Activated CD4-positive, alpha-beta T cell treated with anti-CD3 and anti-CD28 coated beads, Interleukin-2, amount 10 ng/mL, durations not matched to agents 7 days and 5 days (primary cell): ENCODE data around the gene DNM3. TPM values are rescaled to one million over a fixed set of nuclear protein-coding genes. Genes with fewer than 3 reads are reported as not detected.

Experiments
- CTCF ChIA-PET: fragments of 350-600 bp; sonication (Branson Sonifier 250); formaldehyde crosslinking; loops from one replicate; lab custom pipeline; 2021; ENCODE audit warnings: antibody characterized with exemption; lab: Charles Lee
- POLR2A ChIA-PET: fragments of 350-600 bp; sonication (Branson Sonifier 250); formaldehyde crosslinking; loops from one replicate; lab custom pipeline; 2021; ENCODE audit warnings: antibody characterized with exemption; lab: Charles Lee
- DNase-seq: peaks from one replicate; pipeline ENCODE4 v3.0.0-alpha.2; 2020
- H3K27ac Mint-ChIP-seq: one replicate; pipeline ENCODE4 v1.8.0; 2021; ENCODE audit warnings: mild to moderate bottlenecking, moderate library complexity, mixed read lengths
- H3K27me3 Mint-ChIP-seq: one replicate; pipeline ENCODE4 v1.8.0; 2021; ENCODE audit warnings: mixed read lengths
- H3K36me3 Mint-ChIP-seq: one replicate; pipeline ENCODE4 v1.8.0; 2021; ENCODE audit warnings: low read depth, mixed read lengths
- H3K4me1 Mint-ChIP-seq: one replicate; pipeline ENCODE4 v1.8.0; 2021; ENCODE audit warnings: mixed read lengths
- H3K4me3 Mint-ChIP-seq: one replicate; pipeline ENCODE4 v1.8.0; 2021; ENCODE audit warnings: mild to moderate bottlenecking, moderate library complexity, mixed read lengths
- H3K9me3 Mint-ChIP-seq: one replicate; pipeline ENCODE4 v1.8.0; 2021; ENCODE audit warnings: mixed read lengths
- total RNA-seq, 2 experiments: library from RNA; stranded (reverse); gene quantifications; one replicate each; pipeline ENCODE4 v1.2.3, GENCODE V29; 2021

Gene DNM3
- total RNA-seq, 2 experiments from 2014 or later = 2.1 TPM

DNA sequence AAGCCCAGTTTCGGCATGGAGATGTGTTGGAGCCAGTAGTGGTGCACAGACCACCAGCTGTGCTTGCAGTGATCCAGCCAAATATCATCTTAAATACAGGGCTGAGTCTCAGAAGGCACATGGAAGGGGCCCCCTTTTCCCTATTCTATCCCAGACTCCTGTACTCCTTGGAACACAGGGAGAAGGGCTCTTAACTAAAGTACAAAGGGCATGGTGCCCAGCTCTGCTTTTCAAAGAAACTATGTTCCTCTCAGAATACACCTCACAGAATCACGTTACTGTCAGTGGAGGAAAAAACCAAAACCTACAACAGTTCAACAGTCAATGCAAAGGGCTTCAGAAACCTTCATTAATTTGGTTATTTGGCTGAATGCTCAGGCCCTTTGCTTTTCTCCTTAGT lies 398.6 kb downstream of the DNM3 start:
- no peak overlapping the region for H3K4me3 Mint-ChIP-seq
- CTCF ChIA-PET = interaction anchor here (1.4 kb wide), 1 partner anchor 20 kb away, joined by 3 read pairs; no protein-coding TSS in a partner anchor

GRCh38 chr1:172241540-172241939 lies 400.2 kb downstream of the DNM3 start:
- Mint-ChIP-seq H3K9me3 (no peaks in the 10 kb centered on the region), H3K4me1 (no peaks in the 10 kb centered on the region), H3K27ac (no peak overlapping the region), H3K4me3 (no peak overlapping the region), H3K36me3 (no peaks in the 10 kb centered on the region), H3K27me3 (no peaks in the 10 kb centered on the region)
- POLR2A ChIA-PET = no interaction called here
- no peak for DNase-seq
- CTCF ChIA-PET = no interaction called here

More for the DNA sequence above, 398.6 kb downstream of the DNM3 start:
- Mint-ChIP-seq H3K27me3 (no peaks in the 10 kb centered on the region), H3K4me1 (no peaks in the 10 kb centered on the region), H3K9me3 (no peaks in the 10 kb centered on the region), H3K27ac (no peak overlapping the region), H3K36me3 (no peaks in the 10 kb centered on the region)
- no peak for DNase-seq
- POLR2A ChIA-PET = no interaction called here

DNA sequence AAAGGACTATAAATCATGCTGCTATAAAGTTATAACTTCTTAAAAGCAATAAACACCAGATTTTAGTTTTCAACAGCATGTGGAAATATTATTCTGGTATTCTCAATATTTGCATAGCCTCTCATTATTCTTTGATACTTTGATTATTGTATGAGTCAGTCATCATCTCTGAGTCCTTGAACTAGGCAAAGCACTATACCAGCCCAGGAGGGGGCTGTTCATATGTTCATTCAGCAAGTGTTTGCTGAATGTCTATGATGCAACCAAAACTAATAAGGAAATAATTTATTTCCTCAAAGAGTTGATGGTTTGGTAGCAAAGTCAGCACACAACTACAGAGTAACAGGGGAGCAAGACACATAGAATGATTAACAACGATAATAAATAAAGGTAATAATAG lies 403.6 kb downstream of the DNM3 start:
- no peak overlapping the region for H3K27ac Mint-ChIP-seq
- DNase-seq = no peak
- no peak overlapping the region for H3K4me3 Mint-ChIP-seq
- POLR2A ChIA-PET = no interaction called here
- no peaks in the 10 kb centered on the region for H3K36me3 Mint-ChIP-seq
- CTCF ChIA-PET = no interaction called here
- no peaks in the 10 kb centered on the region for H3K4me1 Mint-ChIP-seq
- H3K27me3 Mint-ChIP-seq = no peaks in the 10 kb centered on the region
- peaks cover 6% of the 10 kb centered on the region for H3K9me3 Mint-ChIP-seq

GRCh38 chr1:172245788-172246187 lies 404.5 kb downstream of the DNM3 start:
- no peaks in the 10 kb centered on the region for H3K4me1 Mint-ChIP-seq
- no peak overlapping the region for H3K4me3 Mint-ChIP-seq
- H3K36me3 Mint-ChIP-seq = no peaks in the 10 kb centered on the region
- CTCF ChIA-PET = no interaction called here
- POLR2A ChIA-PET = no interaction called here
- H3K9me3 Mint-ChIP-seq = peaks cover 6% of the 10 kb centered on the region
- DNase-seq = no peak
- H3K27ac Mint-ChIP-seq = no peak overlapping the region
- H3K27me3 Mint-ChIP-seq = no peaks in the 10 kb centered on the region

- POLR2A ChIA-PET = no interaction called here
- Mint-ChIP-seq H3K27me3 (no peaks in the 10 kb centered on the region), H3K36me3 (no peaks in the 10 kb centered on the region), H3K27ac (no peak overlapping the region), H3K9me3 (peaks cover 6% of the 10 kb centered on the region), H3K4me1 (no peaks in the 10 kb centered on the region), H3K4me3 (no peak overlapping the region)
- DNase-seq = no peak
- CTCF ChIA-PET = no interaction called here
These were observed 405.5 kb downstream of the DNM3 start for GRCh38 chr1:172246521-172247390.

- Mint-ChIP-seq H3K36me3 (peaks cover 11% of the 10 kb centered on the region), H3K27ac (no peak overlapping the region), H3K9me3 (peaks cover 16% of the 10 kb centered on the region), H3K4me1 (peaks cover 18% of the 10 kb centered on the region), H3K4me3 (no peak overlapping the region), H3K27me3 (no peaks in the 10 kb centered on the region)
- no peak for DNase-seq
- POLR2A ChIA-PET = no interaction called here
- CTCF ChIA-PET = no interaction called here
These were observed 410.2 kb downstream of the DNM3 start for GRCh38 chr1:172251486-172251885.

DNA sequence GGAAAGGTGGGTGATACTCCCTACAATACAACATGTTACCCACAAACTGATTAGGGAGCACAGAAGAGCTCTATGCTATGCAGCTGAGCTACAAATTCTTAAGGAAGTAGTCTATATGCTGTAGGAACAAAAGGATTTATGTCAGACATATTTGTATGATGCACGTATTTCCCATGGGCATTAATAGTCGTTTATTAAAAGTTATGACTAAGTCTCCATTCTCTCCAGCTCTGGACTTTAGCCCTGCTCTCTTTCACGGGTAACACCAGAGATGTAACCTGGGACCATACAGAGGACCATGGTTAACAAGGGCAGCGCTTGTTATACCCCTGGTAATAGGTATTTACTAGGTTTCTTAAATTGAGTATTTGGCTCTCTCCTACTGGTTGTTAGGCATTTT lies 411.0 kb downstream of the DNM3 start:
- ChIA-PET POLR2A (no interaction called here), CTCF (no interaction called here)
- H3K4me1 Mint-ChIP-seq = peaks cover 18% of the 10 kb centered on the region
- H3K4me3 Mint-ChIP-seq = no peak overlapping the region
- H3K36me3 Mint-ChIP-seq = peaks cover 14% of the 10 kb centered on the region
- peaks cover 12% of the 10 kb centered on the region for H3K9me3 Mint-ChIP-seq
- DNase-seq = no peak
- H3K27ac Mint-ChIP-seq = no peak overlapping the region
- no peaks in the 10 kb centered on the region for H3K27me3 Mint-ChIP-seq

- Mint-ChIP-seq H3K9me3 (peaks cover 15% of the 10 kb centered on the region), H3K4me1 (peaks cover 18% of the 10 kb centered on the region), H3K27ac (no peak overlapping the region), H3K27me3 (no peaks in the 10 kb centered on the region), H3K4me3 (no peak overlapping the region), H3K36me3 (peaks cover 14% of the 10 kb centered on the region)
- DNase-seq = no peak
- POLR2A ChIA-PET = no interaction called here
- CTCF ChIA-PET = no interaction called here
These were observed 411.7 kb downstream of the DNM3 start for GRCh38 chr1:172252958-172253357.

DNA sequence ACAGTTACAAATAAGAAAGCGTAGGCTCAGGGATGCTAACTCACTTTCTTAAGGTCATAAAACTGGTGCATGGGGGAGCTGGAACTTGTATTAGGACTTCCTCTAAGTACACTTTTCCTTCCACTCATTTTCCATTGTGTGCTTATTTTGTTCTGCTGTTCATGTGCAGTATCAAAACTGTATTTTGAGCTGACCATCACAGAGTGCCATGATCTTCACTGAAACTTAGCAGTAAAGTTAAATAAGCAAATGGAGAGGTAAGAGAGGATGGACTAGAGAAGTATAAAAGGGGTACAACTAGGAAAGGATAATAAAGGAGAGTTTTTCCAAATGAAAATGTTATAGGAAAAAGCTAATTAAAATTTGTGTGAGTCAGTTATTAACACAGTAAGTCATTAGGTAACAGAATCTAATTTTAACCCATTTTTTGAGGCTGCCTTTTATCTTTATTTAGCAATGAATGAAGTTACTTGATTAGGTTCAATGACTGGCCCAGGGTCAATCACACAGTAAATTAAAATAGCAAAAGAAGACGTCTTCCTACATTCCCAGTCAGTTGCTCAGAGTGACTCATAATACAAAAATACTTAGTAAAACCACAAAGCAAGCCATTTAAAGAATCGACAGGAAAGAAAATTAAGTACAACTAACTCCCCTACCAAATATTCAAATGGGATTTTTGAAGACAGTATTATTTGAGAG lies 413.4 kb downstream of the DNM3 start:
- no peak for DNase-seq
- Mint-ChIP-seq H3K36me3 (peaks cover 15% of the 10 kb centered on the region), H3K27me3 (no peaks in the 10 kb centered on the region), H3K9me3 (peaks cover 20% of the 10 kb centered on the region), H3K4me3 (no peak overlapping the region), H3K27ac (no peak overlapping the region), H3K4me1 (peaks cover 18% of the 10 kb centered on the region)
- ChIA-PET POLR2A (no interaction called here), CTCF (interaction anchor here (1.2 kb wide), 1 partner anchor 29 kb away, joined by 3 read pairs; no protein-coding TSS in a partner anchor)

DNA sequence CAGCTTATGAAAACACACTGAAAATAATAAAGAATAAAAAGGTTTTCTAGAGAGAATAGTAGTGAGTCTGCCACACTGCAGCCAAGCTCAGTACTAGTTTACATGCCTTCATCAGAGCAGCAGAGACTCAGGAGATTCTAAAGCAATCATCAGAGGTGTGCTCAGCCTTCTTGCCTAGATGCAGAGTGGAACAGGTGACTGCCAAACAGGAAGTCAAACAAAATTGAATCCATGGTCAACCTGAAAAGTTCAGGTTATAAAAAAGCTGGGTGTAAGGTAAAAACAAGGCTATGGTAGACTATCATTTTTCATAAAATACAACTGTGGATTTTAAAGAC lies 413.9 kb downstream of the DNM3 start:
- ChIA-PET POLR2A (no interaction called here), CTCF (interaction anchor here (1.2 kb wide), 1 partner anchor 29 kb away, joined by 3 read pairs; no protein-coding TSS in a partner anchor)
- H3K27ac Mint-ChIP-seq = no peak overlapping the region
- DNase-seq = no peak
- peaks cover 24% of the 10 kb centered on the region for H3K9me3 Mint-ChIP-seq
- no peak overlapping the region for H3K4me3 Mint-ChIP-seq
- H3K4me1 Mint-ChIP-seq = peaks cover 18% of the 10 kb centered on the region
- peaks cover 19% of the 10 kb centered on the region for H3K36me3 Mint-ChIP-seq
- no peaks in the 10 kb centered on the region for H3K27me3 Mint-ChIP-seq

DNA sequence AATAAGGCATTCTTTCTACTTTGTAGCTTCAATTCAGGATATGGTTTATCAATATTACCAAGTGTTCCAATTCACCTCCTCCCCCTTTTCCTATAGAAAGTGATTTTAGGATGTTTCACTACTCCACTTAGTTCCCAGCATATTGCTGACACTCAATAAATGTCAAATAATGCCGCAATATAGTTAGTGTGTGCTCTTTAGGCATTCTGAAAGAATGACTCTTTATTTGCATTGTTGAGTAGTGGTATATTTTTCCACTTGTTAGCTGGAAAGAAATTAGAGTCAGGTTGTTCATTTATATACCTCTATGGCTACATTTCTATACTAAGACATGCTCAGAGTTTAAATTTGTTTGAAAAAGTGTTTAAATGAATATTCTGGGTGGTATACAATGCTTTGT lies 424.6 kb downstream of the DNM3 start:
- CTCF ChIA-PET = no interaction called here
- Mint-ChIP-seq H3K4me3 (no peak overlapping the region), H3K9me3 (peaks cover 12% of the 10 kb centered on the region), H3K27ac (no peak overlapping the region), H3K36me3 (peaks cover 4% of the 10 kb centered on the region), H3K27me3 (no peaks in the 10 kb centered on the region), H3K4me1 (peaks cover 23% of the 10 kb centered on the region)
- DNase-seq = no peak
- POLR2A ChIA-PET = no interaction called here

- no peaks in the 10 kb centered on the region for H3K36me3 Mint-ChIP-seq
- H3K4me3 Mint-ChIP-seq = no peak overlapping the region
- DNase-seq = no peak
- peaks cover 29% of the 10 kb centered on the region for H3K4me1 Mint-ChIP-seq
- no peaks in the 10 kb centered on the region for H3K27me3 Mint-ChIP-seq
- peaks cover 6% of the 10 kb centered on the region for H3K9me3 Mint-ChIP-seq
- H3K27ac Mint-ChIP-seq = no peak overlapping the region
- ChIA-PET POLR2A (no interaction called here), CTCF (interaction anchor here (0.6 kb wide), 1 partner anchor 10 kb away, joined by 3 read pairs; no protein-coding TSS in a partner anchor)
These were observed 425.4 kb downstream of the DNM3 start for GRCh38 chr1:172266528-172267174.

GRCh38 chr1:172268237-172268636 lies 426.9 kb downstream of the DNM3 start:
- no peaks in the 10 kb centered on the region for H3K9me3 Mint-ChIP-seq
- ChIA-PET POLR2A (interaction anchor here (0.7 kb wide), 1 partner anchor 95 kb away, joined by 6 read pairs; no protein-coding TSS in a partner anchor), CTCF (no interaction called here)
- H3K36me3 Mint-ChIP-seq = no peaks in the 10 kb centered on the region
- no peaks in the 10 kb centered on the region for H3K27me3 Mint-ChIP-seq
- no peak overlapping the region for H3K27ac Mint-ChIP-seq
- no peak overlapping the region for H3K4me3 Mint-ChIP-seq
- DNase-seq = no peak
- H3K4me1 Mint-ChIP-seq = peaks cover 30% of the 10 kb centered on the region
